ENCODE measurements around the gene SGSH.
"Not testable (repeated sequence)": the region's sequence is repeated elsewhere in the genome, so short reads cannot be mapped to it uniquely, and the experiment has no call there.

The SGSH gene

DNA sequence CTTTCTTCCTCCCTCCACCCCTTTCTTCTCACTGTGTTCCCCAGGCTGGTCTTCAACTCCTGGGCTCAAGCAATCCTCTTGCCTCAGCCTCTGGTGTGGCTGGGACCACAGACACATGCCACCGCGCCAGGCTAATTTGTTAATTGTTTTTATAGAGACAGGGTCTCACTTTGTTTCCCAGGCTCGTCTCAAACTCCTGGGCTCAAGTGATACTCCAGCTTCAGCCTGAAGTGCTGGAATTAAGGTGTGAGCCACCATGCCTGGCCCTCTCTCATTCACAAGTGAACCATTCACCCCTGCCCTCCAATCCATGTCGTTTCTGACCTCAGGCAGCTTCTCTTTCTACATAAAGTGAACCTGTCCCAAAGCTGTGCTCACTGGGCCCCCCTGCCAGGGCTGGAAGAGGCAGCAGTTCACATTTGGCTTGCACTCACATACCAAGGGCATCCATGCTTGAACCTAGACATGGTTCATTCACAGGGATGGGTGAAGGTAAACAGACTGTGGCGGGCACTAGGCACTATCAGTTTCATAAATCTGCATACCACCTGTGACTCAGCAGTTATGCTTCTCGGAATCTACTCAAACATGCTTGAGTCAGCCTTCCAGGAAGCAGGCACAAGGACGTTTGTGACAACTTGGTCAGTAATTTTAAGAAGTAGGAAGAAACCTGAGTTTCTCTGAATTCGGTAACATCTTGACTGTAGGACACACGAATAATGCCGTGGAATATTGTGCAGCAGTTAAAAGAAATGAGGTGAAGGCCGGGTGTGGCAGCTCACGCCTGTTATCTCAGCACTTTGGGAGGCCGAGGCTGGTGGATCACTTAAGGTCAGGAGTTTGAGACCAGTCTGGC lies 34.5 kb upstream of the SGSH start:
- DNase-seq, result peak; percentile 49

DNA sequence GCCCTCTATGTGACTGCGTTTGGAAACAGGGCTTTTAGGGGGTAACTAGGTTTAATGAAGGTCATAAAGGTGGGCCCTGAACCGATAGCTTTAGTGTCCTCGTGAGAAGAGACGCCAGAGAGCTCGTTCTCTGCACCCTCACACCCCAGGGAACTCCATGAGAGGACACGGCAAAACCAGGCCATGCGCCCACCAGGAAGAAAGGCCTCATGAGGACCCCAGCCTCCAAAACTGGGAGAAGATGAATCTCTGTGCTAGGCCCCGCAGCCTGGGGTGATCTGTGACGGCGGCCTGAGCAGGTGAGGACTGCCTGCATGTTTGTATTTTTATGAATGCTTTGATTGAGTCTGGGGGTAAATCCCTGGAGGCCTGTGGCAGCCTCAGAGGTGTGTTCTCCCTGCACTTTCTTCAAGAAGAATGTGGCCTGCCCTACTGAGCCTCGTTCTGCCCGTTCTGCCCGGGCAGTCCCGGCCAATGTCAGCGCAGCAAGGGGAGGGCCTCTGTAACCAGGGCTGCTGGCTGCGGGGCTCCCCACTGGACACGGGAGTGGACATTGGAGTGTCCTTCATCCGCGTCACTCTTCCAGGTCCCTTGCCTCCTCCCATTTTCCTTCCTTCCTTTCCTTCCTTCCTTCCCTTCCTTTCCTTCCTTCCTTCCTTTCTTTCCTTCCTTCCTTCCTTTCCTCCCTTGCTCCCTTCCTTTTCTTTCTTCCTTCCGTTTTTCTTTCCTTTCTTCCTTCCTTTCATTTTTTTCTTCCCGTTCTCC lies 33.7 kb upstream of the SGSH start:
- DNase-seq, result peak; percentile 41

DNA sequence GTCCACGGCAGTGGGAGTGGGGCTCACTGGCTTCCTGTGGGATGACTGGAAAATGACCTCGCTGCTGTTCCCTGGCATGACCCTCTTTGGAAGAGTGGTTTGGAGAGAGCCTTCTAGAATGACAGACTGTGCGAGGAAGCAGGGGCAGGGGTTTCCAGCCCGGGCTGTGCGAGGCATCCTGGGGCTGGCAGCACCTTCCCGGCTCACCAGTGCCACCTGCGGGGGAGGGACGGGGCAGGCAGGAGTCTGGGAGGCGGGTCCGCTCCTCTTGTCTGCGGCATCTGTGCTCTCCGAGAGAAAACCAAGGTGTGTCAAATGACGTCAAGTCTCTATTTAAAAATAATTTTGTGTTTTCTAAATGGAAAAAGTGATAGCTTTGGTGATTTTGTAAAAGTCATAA lies 32.7 kb upstream of the SGSH start:
- DNase-seq, result peak; percentile 35

DNA sequence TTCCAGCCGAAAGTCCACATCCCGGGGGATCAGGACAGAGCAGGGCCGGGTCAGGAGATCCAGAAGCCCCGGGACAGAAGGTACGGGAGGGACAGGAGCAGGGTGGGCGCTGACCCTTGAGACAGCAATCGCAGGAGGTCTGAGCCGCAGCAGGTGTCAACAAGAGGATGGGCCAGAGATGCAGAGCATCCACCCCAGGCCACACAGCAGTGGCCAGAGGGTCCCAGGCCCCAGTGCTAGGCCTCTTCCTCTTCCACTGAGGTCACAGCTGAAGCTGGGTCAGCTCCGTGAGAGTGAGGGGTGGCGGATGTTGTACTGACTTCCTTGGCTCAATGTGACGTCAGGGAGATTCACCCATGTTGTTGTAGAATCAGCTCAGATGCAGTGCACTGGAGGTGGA lies 31.8 kb upstream of the SGSH start:
- no peak for DNase-seq

DNA sequence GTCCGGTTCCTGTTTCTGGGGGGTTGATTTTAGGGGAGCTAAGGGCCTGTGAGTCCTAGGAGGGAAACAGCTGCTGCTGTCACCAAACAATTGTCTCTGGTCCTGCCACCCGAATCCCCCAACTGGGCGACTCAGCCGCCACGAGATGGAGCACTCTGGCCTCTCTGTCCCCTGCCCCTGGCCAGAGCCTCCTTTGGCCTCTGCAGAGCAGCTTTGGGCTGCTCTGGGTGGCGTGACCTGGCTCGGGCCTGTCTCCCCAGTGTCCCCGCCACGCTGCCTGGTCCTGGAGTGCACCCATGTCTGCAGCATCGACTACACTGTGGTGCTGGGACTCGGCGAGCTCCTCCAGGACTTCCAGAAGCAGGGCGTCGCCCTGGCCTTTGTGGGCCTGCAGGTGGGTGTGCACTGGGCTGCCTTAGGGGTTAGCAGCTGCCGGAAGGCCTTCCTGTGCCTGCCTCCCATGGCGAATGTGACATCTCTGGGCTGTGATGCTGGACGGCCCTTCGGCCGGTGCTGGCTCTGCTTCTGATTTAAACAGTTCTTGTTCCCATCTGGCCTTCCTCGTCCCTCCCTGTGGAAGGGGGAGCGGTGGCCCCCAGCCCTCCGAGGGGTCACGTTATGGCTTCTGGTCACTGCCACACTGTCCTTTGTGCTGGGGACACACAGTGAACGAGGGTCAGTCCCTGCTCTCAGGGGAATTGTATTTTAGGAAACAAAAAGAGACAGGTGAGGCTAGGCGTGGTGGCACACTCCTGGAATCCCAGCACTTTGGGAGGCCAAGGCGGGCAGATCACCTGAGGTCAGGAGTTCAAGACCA lies 29.0 kb upstream of the SGSH start:
- no peak for DNase-seq

DNA sequence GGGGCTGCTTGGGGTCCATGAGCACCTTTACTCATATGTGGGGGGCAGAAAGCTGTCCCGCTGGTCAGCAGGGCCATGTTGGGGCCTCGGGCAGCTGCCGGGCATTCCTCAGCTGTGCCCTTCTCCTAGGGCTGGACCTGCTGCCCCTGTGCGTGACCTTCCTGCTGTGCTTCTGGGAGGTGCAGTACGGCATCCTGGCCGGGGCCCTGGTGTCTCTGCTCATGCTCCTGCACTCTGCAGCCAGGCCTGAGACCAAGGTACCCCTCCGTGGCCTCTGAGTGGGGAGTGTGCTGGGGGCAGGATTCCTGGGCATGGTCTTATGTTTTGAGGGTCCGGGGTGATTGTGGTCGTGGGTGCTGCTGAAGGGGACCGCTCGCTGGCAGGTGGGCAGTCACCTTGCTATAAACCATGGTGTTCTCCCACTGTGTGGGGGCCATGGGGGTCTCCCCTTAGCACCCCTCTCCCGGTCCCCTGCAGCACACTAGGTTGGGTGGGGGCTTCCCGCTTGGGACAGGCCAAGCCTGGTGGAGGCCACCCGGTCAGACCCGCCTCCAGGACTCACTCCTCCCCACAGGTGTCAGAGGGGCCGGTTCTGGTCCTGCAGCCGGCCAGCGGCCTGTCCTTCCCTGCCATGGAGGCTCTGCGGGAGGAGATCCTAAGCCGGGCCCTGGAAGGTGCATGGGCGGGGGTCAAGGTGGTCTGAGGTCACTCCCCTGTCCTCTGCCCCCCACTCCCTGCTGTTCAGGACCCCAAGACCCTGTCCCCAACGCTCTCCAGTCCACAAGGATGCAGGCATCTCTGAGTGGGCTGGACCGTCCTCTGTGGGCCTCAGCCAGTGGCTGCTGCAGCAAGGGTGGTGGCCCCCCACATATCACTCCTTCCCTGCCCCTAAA lies 28.1 kb upstream of the SGSH start:
- no peak for DNase-seq

DNA sequence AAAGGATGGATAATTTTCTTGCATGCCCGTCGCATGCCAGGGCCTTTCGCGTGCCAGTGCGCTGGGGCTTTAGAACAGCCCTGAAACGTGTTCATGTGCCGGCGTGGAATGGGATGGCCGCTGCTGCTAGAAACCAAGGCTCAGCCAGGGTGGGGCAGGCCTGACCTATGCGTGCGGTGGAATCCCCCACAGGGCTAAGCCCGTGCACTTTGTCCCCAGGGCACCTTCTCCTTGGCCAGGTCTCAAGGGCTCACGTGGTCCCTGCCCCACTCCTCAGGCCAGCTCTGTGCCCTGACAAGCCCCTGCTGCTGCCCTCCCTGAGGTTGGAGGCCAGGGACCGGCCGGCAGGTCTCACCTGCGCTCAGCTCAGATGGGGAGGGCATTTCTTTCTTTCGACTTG lies 27.4 kb upstream of the SGSH start:
- no peak for DNase-seq

DNA sequence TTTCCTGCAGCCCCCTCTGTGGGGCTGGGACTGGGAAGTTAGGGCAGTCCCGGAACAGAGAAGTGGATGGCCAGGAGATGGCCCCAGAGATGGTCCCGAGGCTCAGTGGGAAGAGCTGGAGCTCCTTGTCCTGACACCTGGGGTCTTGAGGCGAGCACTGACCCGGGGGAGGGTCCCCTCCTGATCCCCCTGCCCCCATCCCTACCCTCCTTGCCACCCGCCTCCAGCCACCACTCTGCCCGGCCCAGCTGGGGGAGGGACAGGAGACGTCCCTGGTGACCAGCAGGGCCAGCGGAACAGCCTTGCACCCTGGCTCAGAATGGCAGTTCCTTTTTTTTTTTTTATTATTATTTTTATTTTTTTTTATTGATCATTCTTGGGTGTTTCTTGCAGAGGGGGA lies 26.6 kb upstream of the SGSH start:
- no peak for DNase-seq

DNA sequence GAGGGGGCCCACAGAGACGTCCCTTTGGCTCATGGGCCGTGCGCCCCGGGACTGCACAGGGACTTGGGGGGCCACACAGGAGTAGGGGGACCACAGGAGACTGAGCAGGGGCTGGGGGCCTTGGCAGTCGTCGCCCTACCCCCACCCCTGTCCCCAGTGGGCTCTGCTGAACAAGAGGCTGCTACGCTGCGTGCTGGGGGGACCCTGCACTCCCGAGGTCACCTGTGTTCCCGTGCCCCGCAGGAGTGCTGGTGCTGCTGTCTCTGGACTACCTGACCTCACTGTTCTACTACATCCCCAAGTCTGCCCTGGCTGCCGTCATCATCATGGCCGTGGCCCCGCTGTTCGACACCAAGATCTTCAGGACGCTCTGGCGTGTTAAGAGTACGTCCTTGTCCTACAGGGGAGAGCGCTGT lies 26.1 kb upstream of the SGSH start:
- no peak for DNase-seq

DNA sequence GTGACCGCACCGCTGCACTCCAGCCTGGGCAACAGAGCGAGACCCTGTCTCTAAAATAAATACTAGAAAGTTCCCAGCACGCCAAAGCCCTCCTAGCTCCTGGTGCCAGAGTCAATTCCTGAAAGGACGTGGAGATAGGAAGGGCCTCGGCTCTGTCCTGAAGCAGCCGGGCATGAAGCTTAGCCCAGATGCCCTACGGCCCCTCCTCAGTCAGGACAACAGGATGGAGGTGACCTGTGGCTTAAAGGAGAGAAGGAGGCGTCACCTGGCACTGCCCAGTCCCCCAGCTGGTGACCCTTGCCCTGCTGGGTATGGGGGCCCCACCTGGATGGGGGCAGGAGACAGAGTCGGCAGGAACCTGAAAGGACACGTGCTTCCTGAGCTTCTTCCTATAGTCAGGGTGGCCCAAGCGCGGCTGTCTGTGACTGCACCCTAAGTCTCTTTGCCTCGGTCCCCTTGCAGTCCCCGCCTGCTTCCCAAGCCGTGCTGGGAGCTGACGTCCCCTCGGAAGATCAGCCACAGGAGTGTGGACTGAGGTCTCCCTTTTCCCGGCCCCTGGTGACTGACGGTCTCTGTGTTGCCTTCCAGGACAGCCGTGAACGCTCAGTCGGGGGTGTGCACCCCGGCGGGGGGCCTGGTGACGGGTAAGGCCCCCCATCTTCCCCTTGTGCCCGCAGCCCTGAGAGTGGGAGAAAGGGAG lies 25.6 kb upstream of the SGSH start:
- no peak for DNase-seq

DNA sequence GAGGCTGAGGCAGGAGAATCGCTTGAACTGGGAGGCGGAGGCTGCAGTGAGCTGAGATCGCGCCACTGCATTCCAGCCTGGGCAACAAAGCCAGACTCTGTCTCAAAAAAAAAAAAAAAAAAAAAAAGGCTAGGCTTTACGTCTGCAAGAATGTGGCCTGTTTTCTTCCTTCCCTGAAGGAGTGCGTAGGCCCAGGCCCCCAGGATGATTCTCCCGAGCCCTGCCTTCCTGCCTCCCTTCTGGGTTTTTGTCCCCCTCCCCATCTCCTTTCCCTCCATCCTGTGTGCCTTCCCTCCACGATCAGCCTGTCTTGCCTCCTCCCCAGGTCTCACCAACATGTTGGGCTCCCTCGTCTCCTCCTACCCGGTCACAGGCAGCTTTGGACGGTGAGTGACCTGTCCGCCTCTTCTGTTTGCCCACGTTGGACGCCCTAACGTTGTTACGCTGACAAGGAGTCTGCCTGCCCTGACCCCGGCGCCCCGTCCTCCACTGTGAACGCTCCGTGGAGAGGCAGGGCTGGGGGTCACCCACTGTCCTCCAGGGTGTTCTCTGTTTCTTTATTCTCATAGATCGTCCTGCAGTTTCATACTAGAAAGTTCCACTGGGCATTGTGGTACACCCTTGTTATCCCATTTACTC lies 24.9 kb upstream of the SGSH start:
- no peak for DNase-seq

DNA sequence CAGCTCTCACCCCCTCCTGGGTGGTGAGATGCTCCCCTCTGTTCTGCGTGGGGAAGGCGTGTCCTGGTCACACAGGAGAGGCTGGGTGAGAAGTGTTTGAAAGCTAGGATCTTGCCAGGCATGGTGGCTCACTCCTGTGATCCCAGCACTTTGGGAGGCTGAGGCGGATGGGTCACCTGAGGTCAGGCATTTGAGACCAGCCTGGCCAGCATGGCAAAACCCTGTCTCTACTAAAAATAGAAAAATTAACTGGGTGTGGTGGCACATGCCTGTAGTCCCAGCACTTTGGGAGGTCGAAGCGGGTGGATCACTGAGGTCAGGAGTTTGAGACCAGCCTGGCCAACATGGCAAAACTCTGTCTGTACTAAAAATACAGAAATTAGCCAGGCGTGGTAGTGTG lies 24.3 kb upstream of the SGSH start:
- DNase-seq, result not testable (repeated sequence)

DNA sequence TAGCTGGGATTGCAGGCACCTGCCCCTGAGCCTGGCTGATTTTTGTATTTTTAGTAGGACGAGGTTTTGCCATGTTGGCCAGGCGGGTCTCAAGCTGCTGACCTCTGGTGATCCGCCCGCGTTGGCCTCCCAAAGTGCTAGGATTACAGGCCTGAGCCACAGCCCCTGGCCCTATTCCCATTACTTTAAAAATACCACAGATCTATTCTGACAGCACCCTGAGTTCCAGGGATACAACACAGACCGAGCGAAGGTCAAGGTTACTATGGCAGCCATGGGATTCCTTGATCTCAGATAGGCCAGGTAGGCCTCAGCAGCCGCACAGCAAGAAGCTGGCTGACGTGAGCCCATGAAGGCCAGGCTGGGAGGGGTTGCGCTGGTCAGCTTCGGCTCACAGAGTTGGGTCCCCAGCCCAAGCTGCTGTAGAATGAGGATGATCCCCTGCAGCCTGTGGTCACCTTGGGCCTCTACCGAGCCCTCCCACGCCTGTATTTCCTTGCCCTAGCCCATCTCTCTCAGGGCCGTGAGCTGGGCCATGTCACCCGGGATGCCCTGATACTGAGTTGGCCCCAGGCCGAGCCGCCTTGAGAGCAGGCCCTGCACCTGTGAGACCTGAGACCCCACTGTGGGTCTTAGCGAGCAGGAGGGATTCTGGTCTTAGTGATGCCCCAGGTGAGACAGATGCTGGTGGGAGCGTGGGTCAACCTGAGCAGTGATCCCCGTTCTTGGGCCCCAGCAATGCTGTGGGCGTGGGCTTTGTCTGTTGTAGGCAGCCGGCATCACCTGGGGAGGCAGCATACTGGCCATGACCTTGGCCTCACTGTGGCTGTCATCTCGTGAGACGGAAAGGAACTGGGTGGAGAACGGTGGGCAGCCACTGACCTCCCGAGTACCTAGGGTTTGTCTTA lies 23.6 kb upstream of the SGSH start:
- no peak for DNase-seq

DNA sequence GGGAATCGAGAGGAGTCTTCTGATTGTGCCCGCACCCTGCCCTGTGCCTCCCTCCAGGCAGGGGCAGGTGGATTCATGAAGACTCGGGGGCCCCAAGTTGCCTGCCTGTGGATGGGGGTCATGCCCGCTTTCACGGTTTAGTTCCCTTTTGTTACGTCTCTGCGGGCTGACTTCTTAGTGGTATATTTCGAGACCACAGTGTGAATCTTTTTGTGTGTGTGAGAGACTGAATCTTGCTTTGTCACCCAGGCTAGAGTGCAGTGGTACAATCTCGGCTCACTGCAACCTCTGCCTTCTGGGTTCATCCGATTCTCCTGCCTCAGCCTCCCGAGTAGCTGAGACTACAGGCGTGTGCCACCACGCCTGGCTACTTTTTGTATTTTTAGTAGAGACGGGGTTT lies 22.4 kb upstream of the SGSH start:
- no peak for DNase-seq

DNA sequence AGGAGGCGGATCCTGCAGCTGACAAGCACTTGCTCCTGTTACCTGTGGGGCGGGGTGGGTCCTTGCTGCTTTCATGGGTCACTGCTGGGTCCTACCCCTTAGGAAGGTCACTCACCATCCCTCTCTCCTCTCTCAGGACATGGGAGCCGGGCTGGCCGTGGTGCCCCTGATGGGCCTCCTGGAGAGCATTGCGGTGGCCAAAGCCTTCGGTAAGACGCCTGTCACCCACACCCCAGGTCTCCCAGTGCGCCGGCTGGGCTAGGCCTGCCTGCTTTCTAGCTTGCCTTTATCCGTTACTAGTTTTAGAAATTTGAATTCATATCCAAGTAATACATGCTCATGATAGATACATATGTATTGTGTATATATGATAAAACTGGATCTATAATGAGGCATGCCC lies 17.3 kb upstream of the SGSH start:
- DNase-seq, result no peak

DNA sequence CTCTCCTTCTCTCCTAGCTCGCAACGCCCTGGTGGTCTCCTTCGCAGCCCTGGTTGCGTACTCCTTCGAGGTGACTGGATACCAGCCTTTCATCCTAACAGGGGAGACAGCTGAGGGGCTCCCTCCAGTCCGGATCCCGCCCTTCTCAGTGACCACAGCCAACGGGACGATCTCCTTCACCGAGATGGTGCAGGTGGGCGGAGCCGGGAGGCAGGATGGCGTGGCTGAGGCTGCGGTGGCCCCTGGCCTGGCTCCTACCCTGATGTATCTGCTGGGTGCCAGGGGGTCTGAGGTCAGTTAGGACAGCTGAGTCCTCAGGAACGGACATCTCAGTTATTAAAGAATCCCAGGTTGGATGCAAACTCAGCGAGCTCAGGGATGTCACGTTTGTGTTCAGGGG lies 16.8 kb upstream of the SGSH start:
- no peak for DNase-seq

DNA sequence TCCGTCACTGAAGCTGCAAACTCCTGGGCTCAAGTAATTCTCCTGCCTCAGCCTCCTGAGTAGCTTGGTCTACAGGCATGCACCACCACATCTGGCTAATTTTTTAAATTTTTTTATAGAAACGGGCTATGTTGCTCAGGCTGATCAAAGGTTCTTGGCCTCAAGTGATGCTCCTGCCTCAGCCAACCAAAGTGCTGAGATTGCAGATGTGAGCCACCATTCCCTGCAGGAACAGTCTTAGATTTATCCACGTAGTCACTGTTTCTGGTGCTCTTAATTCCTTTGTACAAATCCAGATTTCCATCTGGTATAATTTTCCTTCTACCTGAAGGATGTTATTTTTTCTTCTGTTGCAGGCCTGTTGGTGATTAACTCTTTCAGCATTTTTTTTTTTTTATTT lies 13.1 kb upstream of the SGSH start:
- DNase-seq, result no peak

DNA sequence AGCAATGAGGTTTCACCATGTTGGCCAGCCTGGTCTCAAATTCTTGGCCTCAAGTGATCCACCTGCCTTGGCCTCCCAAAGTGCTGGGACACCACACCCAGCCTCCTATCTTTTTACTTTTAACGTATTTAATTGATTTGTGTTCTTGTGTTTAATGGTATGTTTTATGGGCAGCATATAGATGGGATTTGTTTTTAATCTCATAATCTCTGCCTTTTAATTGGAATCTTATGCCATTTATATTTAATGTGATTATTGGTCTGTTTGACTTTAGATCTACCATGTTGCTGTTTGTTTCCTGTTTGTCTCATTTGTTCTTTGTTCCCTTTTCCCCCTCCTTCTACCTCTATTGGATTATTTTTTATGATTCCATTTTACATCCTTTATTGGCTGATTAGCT lies 12.3 kb upstream of the SGSH start:
- no peak for DNase-seq

DNA sequence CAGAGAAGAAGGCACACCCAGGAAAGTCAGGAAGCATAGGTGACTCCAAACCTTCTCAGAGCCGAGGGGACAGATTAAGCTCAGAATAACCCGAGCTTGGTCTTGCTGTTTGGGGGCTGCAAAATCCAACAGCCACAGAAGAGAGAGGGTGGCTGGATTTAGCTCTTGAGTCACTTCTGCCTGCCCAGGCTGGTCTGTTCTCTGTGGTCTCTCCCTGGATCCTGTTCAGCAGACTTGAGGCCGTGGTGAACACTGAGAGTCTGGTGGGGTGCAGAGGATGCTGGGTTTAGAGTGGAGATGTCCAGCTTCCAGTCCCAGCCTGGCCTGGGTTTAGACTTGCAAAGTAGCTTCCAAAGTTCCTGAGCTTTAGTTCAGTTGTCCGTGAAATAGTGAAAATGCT lies 8.9 kb upstream of the SGSH start:
- no peak for DNase-seq

DNA sequence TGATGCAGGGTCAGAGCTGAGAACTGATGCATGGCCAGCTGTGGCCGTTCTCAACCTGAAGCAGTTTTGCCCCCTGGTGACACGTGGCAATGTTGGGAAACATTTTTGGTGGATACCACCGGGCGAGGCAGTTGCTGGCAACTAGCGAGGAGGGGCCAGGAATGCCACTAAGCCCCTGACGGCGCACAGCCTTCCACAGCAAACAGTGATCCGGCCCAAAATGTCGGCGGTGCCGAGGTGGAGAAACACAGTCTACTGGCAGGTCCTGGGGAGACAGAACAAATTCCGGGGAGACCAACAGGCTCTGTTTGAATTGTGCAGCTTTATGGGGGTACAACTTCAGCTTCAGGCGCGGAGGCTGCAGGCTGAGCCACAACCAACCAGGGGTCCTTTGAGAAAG lies 8.3 kb upstream of the SGSH start:
- DNase-seq, result no peak
